ENCODE data around the gene CGREF1. TPM values are rescaled to one million over a fixed set of nuclear protein-coding genes. Genes with fewer than 3 reads are reported as not detected.
"Not testable (repeated sequence)": the region's sequence is repeated elsewhere in the genome, so short reads cannot be mapped to it uniquely, and the experiment has no call there.

CGREF1 gene
- total and polyA plus RNA-seq, 2 donors (not counting 1 experiment from before 2014, with no cell fraction given) = not detected

DNA sequence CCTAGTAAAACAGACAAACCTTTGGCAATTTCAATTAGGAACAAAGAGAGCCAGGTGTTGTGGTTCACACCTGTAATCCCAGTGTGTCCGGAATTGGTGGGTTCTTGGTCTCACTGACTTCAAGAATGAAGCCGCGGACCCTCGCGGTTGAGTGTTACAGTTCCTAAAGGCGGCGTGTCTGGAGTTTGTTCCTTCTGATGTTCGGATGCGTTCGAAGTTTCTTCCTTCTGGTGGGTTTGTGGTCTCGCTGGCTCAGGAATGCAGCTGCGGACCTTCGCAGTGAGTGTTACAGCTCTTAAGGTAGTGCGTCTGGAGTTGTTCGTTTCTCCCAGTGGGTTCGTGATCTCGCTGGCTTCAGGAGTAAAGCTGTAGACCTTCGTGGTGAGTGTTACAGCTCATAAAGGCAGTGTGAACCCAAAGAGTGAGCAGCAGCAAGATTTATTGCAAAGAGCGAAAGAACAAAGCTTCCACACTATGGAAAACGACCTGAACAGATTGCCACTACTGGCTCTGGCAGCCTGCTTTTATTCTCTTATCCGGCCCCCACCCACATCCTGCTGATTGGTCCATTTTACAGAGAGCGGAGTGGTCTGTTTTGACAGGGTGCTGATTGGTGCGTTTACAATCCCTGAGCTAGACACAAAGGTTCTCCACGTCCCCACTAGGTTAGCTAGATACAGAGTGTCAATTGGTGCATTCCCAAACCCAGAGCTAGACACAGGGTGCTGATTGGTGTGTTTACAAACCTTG lies 8.2 kb downstream of the CGREF1 start:
- H3K9me3 ChIP-seq (ENCODE audit: control extremely low read depth in 1 of 3, control insufficient read depth in 2 of 3, insufficient read depth in 1 of 3, low read length in 2 of 3); H2AFZ ChIP-seq (ENCODE audit: insufficient read depth, low read depth, low read length, poor library complexity, severe bottlenecking); H3K9ac ChIP-seq (ENCODE audit: low read length); H3K9me3 Mint-ChIP-seq (ENCODE audit: insufficient read depth); intact Hi-C loops (cut with micrococcal nuclease); H3K4me2 ChIP-seq (replicated peaks; ENCODE audit: low read depth, low read length, poor library complexity, severe bottlenecking); H3K27me3 ChIP-seq (replicated peaks in 1 of 4; ENCODE audit: control extremely low read depth in 1 of 4, control insufficient read depth in 3 of 4, insufficient read depth in 4 of 4, low read length in 3 of 4); H3K36me3 ChIP-seq (replicated peaks in 1 of 2; ENCODE audit: control extremely low read depth in 1 of 2, control insufficient read depth in 1 of 2, extremely low read depth in 1 of 2, insufficient read depth in 2 of 2, low read length in 1 of 2); DNase-seq; H3K27ac Mint-ChIP-seq; ATAC-seq (ENCODE audit: low read depth); H3K79me2 ChIP-seq (ENCODE audit: control insufficient read depth, insufficient read depth, low read length); H3K27ac ChIP-seq (ENCODE audit: low read length in 2 of 2); H4K20me1 ChIP-seq (ENCODE audit: control insufficient read depth, insufficient read depth, low read length, poor library complexity, severe bottlenecking); POLR2A ChIA-PET; H3K4me3 ChIP-seq (ENCODE audit: control extremely low read depth in 1 of 5, extremely low read depth in 1 of 5, insufficient read depth in 1 of 5, low read depth in 2 of 5, low read length in 4 of 5); H3K27me3 Mint-ChIP-seq; H3K4me1 Mint-ChIP-seq; H3K4me1 ChIP-seq (ENCODE audit: control insufficient read depth in 2 of 2, insufficient read depth in 2 of 2, low read length in 2 of 2); H3K4me3 Mint-ChIP-seq: not testable (repeated sequence)
- CTCF ChIA-PET = interaction anchor here (1.3 to 1.5 kb wide), 2 partner anchors 10 to 13 kb away, joined by 4 to 6 read pairs; no protein-coding TSS in a partner anchor
- 98% methylated on average over 20 of the region's 24 CpGs for WGBS (ENCODE audit: insufficient coverage)

DNA sequence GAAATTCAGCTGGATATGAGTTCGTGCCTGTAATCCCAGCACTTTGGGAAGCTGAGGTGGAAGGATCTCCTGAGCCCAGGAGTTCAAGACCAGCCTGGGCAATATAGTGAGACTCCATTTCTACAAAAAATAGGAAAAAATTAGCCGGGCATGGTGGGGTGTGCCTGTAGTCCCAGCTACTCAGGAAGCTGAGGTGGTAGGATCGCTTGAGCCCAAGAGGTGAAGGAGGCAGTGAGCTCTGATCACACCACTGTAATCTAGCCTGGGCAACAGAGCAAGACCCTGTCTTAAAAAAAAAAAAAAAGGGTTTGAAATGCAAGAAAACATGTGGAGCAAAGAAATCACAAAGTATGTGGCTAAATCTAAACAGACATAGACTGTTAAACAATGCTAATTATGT lies 9.8 kb downstream of the CGREF1 start:
- Mint-ChIP-seq H3K9me3 (ENCODE audit: insufficient read depth) (no peaks in the 10 kb centered on the region), H3K4me1 (no peaks in the 10 kb centered on the region), H3K27ac (no peak overlapping the region), H3K27me3 (peaks cover 11% of the 10 kb centered on the region), H3K4me3 (no peak overlapping the region)
- Histone ChIP-seq H3K36me3 (replicated peaks in 1 of 2; ENCODE audit: control extremely low read depth in 1 of 2, control insufficient read depth in 1 of 2, extremely low read depth in 1 of 2, insufficient read depth in 2 of 2, low read length in 1 of 2) (no peaks in the 10 kb centered on the region), H3K4me3 (ENCODE audit: control extremely low read depth in 1 of 5, extremely low read depth in 1 of 5, insufficient read depth in 1 of 5, low read depth in 2 of 5, low read length in 4 of 5) (no peak overlapping the region), H3K27me3 (replicated peaks in 1 of 4; ENCODE audit: control extremely low read depth in 1 of 4, control insufficient read depth in 3 of 4, insufficient read depth in 4 of 4, low read length in 3 of 4) (no peaks in the 10 kb centered on the region), H4K20me1 (ENCODE audit: control insufficient read depth, insufficient read depth, low read length, poor library complexity, severe bottlenecking) (no peaks in the 10 kb centered on the region), H3K4me2 (replicated peaks; ENCODE audit: low read depth, low read length, poor library complexity, severe bottlenecking) (no peak overlapping the region), H3K9me3 (ENCODE audit: control extremely low read depth in 1 of 3, control insufficient read depth in 2 of 3, insufficient read depth in 1 of 3, low read length in 2 of 3) (no peaks in the 10 kb centered on the region), H3K27ac (ENCODE audit: low read length in 2 of 2) (no peak overlapping the region), H3K4me1 (ENCODE audit: control insufficient read depth in 2 of 2, insufficient read depth in 2 of 2, low read length in 2 of 2) (no peaks in the 10 kb centered on the region), H3K9ac (ENCODE audit: low read length) (no peak overlapping the region), H3K79me2 (ENCODE audit: control insufficient read depth, insufficient read depth, low read length) (no peaks in the 10 kb centered on the region), H2AFZ (ENCODE audit: insufficient read depth, low read depth, low read length, poor library complexity, severe bottlenecking) (no peak overlapping the region)
- no peak for DNase-seq
- intact Hi-C loops (cut with micrococcal nuclease) = no loop called here
- ATAC-seq (ENCODE audit: low read depth) = no peak
- no peak for TF ChIP-seq EZH2 (IDR thresholded peaks at IDR 0.05; ENCODE audit: borderline replicate concordance, insufficient read depth, low read depth, low read length, poor library complexity, severe bottlenecking)
- TF ChIP-seq, protein P1, sequence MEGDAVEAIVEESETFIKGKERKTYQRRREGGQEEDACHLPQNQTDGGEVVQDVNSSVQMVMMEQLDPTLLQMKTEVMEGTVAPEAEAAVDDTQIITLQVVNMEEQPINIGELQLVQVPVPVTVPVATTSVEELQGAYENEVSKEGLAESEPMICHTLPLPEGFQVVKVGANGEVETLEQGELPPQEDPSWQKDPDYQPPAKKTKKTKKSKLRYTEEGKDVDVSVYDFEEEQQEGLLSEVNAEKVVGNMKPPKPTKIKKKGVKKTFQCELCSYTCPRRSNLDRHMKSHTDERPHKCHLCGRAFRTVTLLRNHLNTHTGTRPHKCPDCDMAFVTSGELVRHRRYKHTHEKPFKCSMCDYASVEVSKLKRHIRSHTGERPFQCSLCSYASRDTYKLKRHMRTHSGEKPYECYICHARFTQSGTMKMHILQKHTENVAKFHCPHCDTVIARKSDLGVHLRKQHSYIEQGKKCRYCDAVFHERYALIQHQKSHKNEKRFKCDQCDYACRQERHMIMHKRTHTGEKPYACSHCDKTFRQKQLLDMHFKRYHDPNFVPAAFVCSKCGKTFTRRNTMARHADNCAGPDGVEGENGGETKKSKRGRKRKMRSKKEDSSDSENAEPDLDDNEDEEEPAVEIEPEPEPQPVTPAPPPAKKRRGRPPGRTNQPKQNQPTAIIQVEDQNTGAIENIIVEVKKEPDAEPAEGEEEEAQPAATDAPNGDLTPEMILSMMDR (IDR thresholded peaks at IDR 0.05) = no peak
- WGBS (ENCODE audit: insufficient coverage) = 100% methylated on average over 1 of the region's 3 CpGs
- POLR2A ChIA-PET = no interaction called here
- CTCF ChIA-PET = no interaction called here
